ENCODE results near the gene KLF7.

KLF7 gene

GRCh38 chr2:207049122-207049521 is 116.6 kb downstream of the KLF7 start:
- TF ChIP-seq ZFX (IDR thresholded peaks at IDR 0.05; ENCODE audit: borderline replicate concordance) (no peak), CTCF (IDR thresholded peaks at IDR 0.05) (no peak)
- no peak overlapping the region for H3K27ac ChIP-seq

DNA sequence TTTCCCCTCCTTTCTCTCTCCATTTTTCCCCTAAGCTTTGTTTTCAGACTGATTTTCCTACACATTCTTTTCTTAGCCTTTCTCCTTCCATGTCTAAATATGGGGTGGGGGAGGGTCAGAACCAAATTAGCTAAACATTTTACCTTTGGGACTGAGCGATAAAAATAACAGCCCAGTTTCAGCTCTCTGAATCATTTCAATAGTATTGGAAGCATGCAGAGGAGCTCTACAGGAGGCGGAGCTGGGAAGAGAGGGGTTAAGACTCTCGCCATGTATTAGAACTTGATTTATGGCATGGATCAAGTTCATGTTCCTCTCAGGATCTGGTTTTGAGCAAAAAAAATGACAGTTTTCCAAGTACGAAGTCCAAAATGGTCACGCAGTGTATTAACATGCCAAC is 117.3 kb downstream of the KLF7 start:
- TF ChIP-seq CTCF (IDR thresholded peaks at IDR 0.05) (no peak), ZFX (IDR thresholded peaks at IDR 0.05; ENCODE audit: borderline replicate concordance) (no peak)
- H3K27ac ChIP-seq = no peak overlapping the region

GRCh38 chr2:207046724-207047123 is 119.0 kb downstream of the KLF7 start:
- TF ChIP-seq CTCF (IDR thresholded peaks at IDR 0.05) (no peak), ZFX (IDR thresholded peaks at IDR 0.05; ENCODE audit: borderline replicate concordance) (no peak)
- H3K27ac ChIP-seq = no peak overlapping the region

DNA sequence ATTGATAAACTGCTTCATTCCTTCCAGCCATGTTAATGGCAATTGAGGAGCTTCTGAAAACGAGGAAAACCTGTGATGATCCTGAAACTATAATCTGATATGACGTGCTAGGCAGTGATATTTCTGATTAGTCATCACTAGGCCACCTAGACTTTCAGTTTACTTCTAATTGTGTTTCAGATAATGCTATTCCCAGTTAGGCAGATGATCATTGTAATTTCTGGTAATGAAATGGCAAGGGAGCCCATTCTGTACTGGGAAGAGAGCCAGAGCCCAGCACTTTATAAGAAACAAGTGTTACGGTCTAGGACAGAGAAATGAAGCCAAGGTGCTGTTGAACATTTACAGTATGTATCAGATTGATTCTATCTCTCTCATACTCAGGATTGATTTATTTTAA is 120.2 kb downstream of the KLF7 start:
- TF ChIP-seq CTCF (IDR thresholded peaks at IDR 0.05) = no peak
- no peak overlapping the region for H3K27ac ChIP-seq

GRCh38 chr2:207044379-207045362 is 121.1 kb downstream of the KLF7 start:
- no peak overlapping the region for H3K27ac ChIP-seq
- TF ChIP-seq CTCF (IDR thresholded peaks at IDR 0.05) = no peak
- no peak for TF ChIP-seq ZFX (IDR thresholded peaks at IDR 0.05; ENCODE audit: borderline replicate concordance)

GRCh38 chr2:207042841-207043240 is 122.9 kb downstream of the KLF7 start:
- H3K27ac ChIP-seq = no peak overlapping the region
- TF ChIP-seq ZFX (IDR thresholded peaks at IDR 0.05; ENCODE audit: borderline replicate concordance) (no peak), CTCF (IDR thresholded peaks at IDR 0.05) (no peak)

DNA sequence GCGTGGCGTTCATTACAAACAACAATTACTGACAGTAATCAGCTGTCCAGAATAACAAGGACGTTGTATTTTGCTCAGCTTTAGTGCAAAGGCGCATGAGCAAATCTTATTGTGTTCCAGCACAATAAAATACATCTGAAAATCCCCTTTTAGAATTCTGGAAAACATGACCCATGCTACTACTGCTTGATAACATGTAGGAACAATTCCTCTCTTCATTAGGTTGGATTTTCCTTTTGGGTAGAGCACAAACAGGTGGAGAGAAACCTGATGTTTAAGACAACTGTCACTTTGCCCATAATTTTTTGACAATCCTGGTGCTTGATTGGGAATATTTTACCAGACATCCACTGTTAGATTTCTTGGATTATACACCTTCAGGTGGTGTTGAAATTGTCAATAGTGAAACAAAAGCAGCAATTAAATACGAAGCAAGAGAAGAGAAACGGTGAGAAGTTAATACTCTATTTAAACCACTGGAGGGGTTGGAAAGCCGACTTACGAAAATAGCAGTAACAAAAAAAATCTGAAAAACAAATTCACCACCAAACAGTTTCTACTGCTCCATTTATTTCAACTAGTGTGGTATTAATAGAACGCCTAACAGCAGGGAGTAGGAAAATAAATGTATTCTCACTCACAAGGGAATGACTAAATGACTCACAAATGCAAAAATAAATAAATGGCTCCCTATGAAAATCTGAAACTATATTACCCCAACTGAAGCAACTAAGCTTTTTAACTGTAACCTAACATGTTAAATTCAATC is 123.8 kb downstream of the KLF7 start:
- TF ChIP-seq ZFX (IDR thresholded peaks at IDR 0.05; ENCODE audit: borderline replicate concordance) = no peak
- TF ChIP-seq CTCF (IDR thresholded peaks at IDR 0.05) = no peak
- H3K27ac ChIP-seq = no peak overlapping the region

Data from 22Rv1 (cell line).